Skeletal muscle cell (primary cell): ENCODE data around the gene ZNF474.

Experiments used
- DNase-seq: peaks from one replicate; pipeline ENCODE4 v3.0.0-alpha.2; 2010; ENCODE audit warnings: low read depth
- H3K4me3 ChIP-seq: 2 replicates; pipeline ENCODE4 v1.5.1; 2011; ENCODE audit warnings: low read depth, mild to moderate bottlenecking, control low read depth, low read length, moderate library complexity

Gene ZNF474

GRCh38 chr5:122200865-122201264 is 71.5 kb downstream of the ZNF474 start:
- no peak overlapping the region for H3K4me3 ChIP-seq
- DNase-seq, result no peak

GRCh38 chr5:122201365-122201764 is 72.0 kb downstream of the ZNF474 start:
- no peak for DNase-seq
- no peak overlapping the region for H3K4me3 ChIP-seq

- DNase-seq, result no peak
- no peak overlapping the region for H3K4me3 ChIP-seq
Measured at GRCh38 chr5:122202952-122203351, 73.6 kb downstream of the ZNF474 start.
